Right lobe of liver (tissue), 4 donors: ENCODE data around the gene RGS6.

Source experiments
- POLR2A ChIP-seq: fragments of 450-650 bp; IDR thresholded peaks from one replicate; pipeline ENCODE4 v1.6.1; 2017; ENCODE audit warnings: antibody characterized with exemption, mild to moderate bottlenecking
- TF ChIP-seq, protein P1 (sequence below), 4 donors: fragments of 200-600 bp in 3 of 4; fragments of 450-650 bp in 1 of 4; IDR thresholded peaks; one replicate each; pipeline versions ENCODE4 v1.5.1 to v1.8.0; 2016 to 2022; ENCODE audit warnings: antibody characterized with exemption in 4 of 4, mild to moderate bottlenecking in 2 of 4
- donor health status: DM: no; HTN: no; CAD: no.
- donor health status: DM: no; HTN: no; CAD: no.
- donor health status: DM: no; HTN: yes; CAD: no.

- TF ChIP-seq, protein P1, sequence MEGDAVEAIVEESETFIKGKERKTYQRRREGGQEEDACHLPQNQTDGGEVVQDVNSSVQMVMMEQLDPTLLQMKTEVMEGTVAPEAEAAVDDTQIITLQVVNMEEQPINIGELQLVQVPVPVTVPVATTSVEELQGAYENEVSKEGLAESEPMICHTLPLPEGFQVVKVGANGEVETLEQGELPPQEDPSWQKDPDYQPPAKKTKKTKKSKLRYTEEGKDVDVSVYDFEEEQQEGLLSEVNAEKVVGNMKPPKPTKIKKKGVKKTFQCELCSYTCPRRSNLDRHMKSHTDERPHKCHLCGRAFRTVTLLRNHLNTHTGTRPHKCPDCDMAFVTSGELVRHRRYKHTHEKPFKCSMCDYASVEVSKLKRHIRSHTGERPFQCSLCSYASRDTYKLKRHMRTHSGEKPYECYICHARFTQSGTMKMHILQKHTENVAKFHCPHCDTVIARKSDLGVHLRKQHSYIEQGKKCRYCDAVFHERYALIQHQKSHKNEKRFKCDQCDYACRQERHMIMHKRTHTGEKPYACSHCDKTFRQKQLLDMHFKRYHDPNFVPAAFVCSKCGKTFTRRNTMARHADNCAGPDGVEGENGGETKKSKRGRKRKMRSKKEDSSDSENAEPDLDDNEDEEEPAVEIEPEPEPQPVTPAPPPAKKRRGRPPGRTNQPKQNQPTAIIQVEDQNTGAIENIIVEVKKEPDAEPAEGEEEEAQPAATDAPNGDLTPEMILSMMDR (IDR thresholded peaks at IDR 0.05), result no peak
- no peak for TF ChIP-seq POLR2A
Measured at GRCh38 chr14:72492196-72492595, 560.0 kb downstream of the RGS6 start.
